Uterus (tissue), 4 donors: ENCODE results near the gene ZNF891. TPM values are rescaled to one million over a fixed set of nuclear protein-coding genes. Genes with fewer than 3 reads are reported as not detected.

Experiments used
- DNase-seq, 2 donors: peaks; one replicate each; pipeline ENCODE4 v3.0.0-alpha.2; 2019 to 2020
- H3K27ac ChIP-seq, 2 donors: fragments of 200-600 bp; sonication (generic); 1 replicate in 1 of 2; 2 replicates in 1 of 2; pipeline ENCODE4 v1.5.1; 2016 to 2018
- H3K27me3 ChIP-seq, 2 donors: fragments of 200-600 bp; sonication (generic); one replicate each; pipeline ENCODE4 v1.5.1; 2018 to 2019; ENCODE audit warnings: control low read depth in 1 of 2
- H3K36me3 ChIP-seq, 2 donors: fragments of 200-600 bp; sonication (generic); one replicate each; pipeline ENCODE4 v1.5.1; 2019; ENCODE audit warnings: control low read depth in 1 of 2
- H3K4me1 ChIP-seq, 2 donors: fragments of 200-600 bp; sonication (generic); one replicate each; pipeline ENCODE4 v1.5.1; 2018 to 2019; ENCODE audit warnings: control low read depth in 1 of 2
- H3K4me3 ChIP-seq, 2 donors: fragments of 200-600 bp; sonication (generic); 1 replicate in 1 of 2; 2 replicates in 1 of 2; pipeline ENCODE4 v1.5.1; 2018 to 2019; ENCODE audit warnings: mild to moderate bottlenecking in 1 of 2
- H3K9me3 ChIP-seq, 2 donors: fragments of 200-600 bp; sonication (generic); one replicate each; pipeline ENCODE4 v1.5.1; 2019; ENCODE audit warnings: control low read depth in 1 of 2
- CTCF ChIP-seq, 4 experiments: fragments of 200-600 bp in 2 of 4; fragments of 450-650 bp in 2 of 4; sonication (generic) in 2 of 4; IDR thresholded peaks; one replicate each; pipeline ENCODE4 v1.5.1; 2016 to 2019; ENCODE audit warnings: antibody characterized with exemption in 4 of 4, mild to moderate bottlenecking in 2 of 4, moderate library complexity in 1 of 4
- POLR2A ChIP-seq, 2 donors: fragments of 450-650 bp; IDR thresholded peaks; one replicate each; pipeline ENCODE4 v1.6.1; 2016; ENCODE audit warnings: antibody characterized with exemption in 2 of 2, mild to moderate bottlenecking in 1 of 2, moderate library complexity in 1 of 2
- intact Hi-C: fragments of 100-400 bp; cut with DNase I; formaldehyde crosslinking; loops from one replicate; pipeline ENCODE4 v1.15.1; 2023; ENCODE audit warnings: low total_unique reads
- total RNA-seq, 4 donors: library from RNA; depleted of rRNA in 3 of 4; stranded (reverse); fragments of >200 nt in 3 of 4; gene quantifications; one replicate each; pipeline versions ENCODE4 v1.1.0 to v1.2.4, GENCODE V29; 2014 to 2023
- donor health status: DM: yes; HTN: yes; CAD: no.

ZNF891 gene
- total RNA-seq, 4 donors from 2014 or later = 4.1 to 9.8 (median 6.8) TPM

- Histone ChIP-seq H3K27ac (no peak overlapping the region), H3K4me1 (no peaks in the 10 kb centered on the region), H3K4me3 (no peak overlapping the region), H3K36me3 (no peaks in the 10 kb centered on the region), H3K27me3 (no peaks in the 10 kb centered on the region), H3K9me3 (peaks cover 0 to 55% of the 10 kb centered on the region in 2 donors)
- DNase-seq = no peak
- TF ChIP-seq POLR2A (IDR thresholded peaks at IDR 0.05) = no peak
- no peak for TF ChIP-seq CTCF (IDR thresholded peaks at IDR 0.05)
- intact Hi-C loops = no loop called here
Measured at GRCh38 chr12:133145981-133146380, 15.9 kb upstream of the ZNF891 start.

- no peaks in the 10 kb centered on the region for H3K36me3 ChIP-seq
- no peak for DNase-seq
- TF ChIP-seq POLR2A (IDR thresholded peaks at IDR 0.05) (no peak), CTCF (IDR thresholded peaks at IDR 0.05) (no peak)
- no peaks in the 10 kb centered on the region for H3K4me1 ChIP-seq
- peaks cover 11 to 61% of the 10 kb centered on the region in 2 donors for H3K9me3 ChIP-seq
- H3K27me3 ChIP-seq = no peaks in the 10 kb centered on the region
- H3K27ac ChIP-seq = no peak overlapping the region
- intact Hi-C loops = no loop called here
- no peak overlapping the region for H3K4me3 ChIP-seq
Measured at GRCh38 chr12:133135747-133136146, 5.7 kb upstream of the ZNF891 start.

- Histone ChIP-seq H3K9me3 (peaks cover 0 to 54% of the 10 kb centered on the region in 2 donors), H3K4me3 (peak overlapping the region; percentile 65 to 88), H3K27ac (peak overlapping the region; percentile 85 to 94), H3K36me3 (no peaks in the 10 kb centered on the region), H3K27me3 (no peaks in the 10 kb centered on the region), H3K4me1 (no peaks in the 10 kb centered on the region)
- TF ChIP-seq CTCF (IDR thresholded peaks at IDR 0.05) = no peak
- TF ChIP-seq POLR2A (IDR thresholded peaks at IDR 0.05) = no peak
- no peak for DNase-seq
- intact Hi-C loops = no loop called here
Measured at GRCh38 chr12:133130808-133131128, 694 bp upstream of the ZNF891 start.

- peak overlapping the region; percentile 65 to 88 for H3K4me3 ChIP-seq
- TF ChIP-seq CTCF (IDR thresholded peaks at IDR 0.05) = no peak
- no peak for TF ChIP-seq POLR2A (IDR thresholded peaks at IDR 0.05)
- peaks cover 0 to 54% of the 10 kb centered on the region in 2 donors for H3K9me3 ChIP-seq
- peak overlapping the region; percentile 85 to 94 for H3K27ac ChIP-seq
- intact Hi-C loops = no loop called here
- no peaks in the 10 kb centered on the region for H3K27me3 ChIP-seq
- H3K36me3 ChIP-seq = no peaks in the 10 kb centered on the region
- no peaks in the 10 kb centered on the region for H3K4me1 ChIP-seq
- DNase-seq = no peak
Measured at GRCh38 chr12:133129368-133130037, 571 bp downstream of the ZNF891 start.

GRCh38 chr12:133124674-133125073 lies 5.4 kb downstream of the ZNF891 start:
- H3K36me3 ChIP-seq = no peaks in the 10 kb centered on the region

More at GRCh38 chr12:133124674-133125073, 5.4 kb downstream of the ZNF891 start:
- Histone ChIP-seq H3K27me3 (no peaks in the 10 kb centered on the region), H3K9me3 (peaks cover 1 to 93% of the 10 kb centered on the region in 2 donors), H3K27ac (no peak overlapping the region), H3K4me1 (no peaks in the 10 kb centered on the region), H3K4me3 (no peak overlapping the region)
- intact Hi-C loops = no loop called here
- DNase-seq = no peak
- TF ChIP-seq POLR2A (IDR thresholded peaks at IDR 0.05) (no peak), CTCF (IDR thresholded peaks at IDR 0.05) (no peak)
